GM12873 (cell line): ENCODE measurements around the gene ZBTB43.

Experiments
- TF ChIP-seq, protein P1 (sequence below): IDR thresholded peaks from 2 replicates; pipeline ENCODE4 v1.5.1; 2012; ENCODE audit warnings: low read depth, mild to moderate bottlenecking, moderate library complexity, low read length, control low read depth; ENCODE audit not compliant: insufficient read depth; ENCODE audit errors: missing control alignments

Gene ZBTB43

GRCh38 chr9:126844085-126844484 lies 39.2 kb downstream of the ZBTB43 start:
- TF ChIP-seq, protein P1, sequence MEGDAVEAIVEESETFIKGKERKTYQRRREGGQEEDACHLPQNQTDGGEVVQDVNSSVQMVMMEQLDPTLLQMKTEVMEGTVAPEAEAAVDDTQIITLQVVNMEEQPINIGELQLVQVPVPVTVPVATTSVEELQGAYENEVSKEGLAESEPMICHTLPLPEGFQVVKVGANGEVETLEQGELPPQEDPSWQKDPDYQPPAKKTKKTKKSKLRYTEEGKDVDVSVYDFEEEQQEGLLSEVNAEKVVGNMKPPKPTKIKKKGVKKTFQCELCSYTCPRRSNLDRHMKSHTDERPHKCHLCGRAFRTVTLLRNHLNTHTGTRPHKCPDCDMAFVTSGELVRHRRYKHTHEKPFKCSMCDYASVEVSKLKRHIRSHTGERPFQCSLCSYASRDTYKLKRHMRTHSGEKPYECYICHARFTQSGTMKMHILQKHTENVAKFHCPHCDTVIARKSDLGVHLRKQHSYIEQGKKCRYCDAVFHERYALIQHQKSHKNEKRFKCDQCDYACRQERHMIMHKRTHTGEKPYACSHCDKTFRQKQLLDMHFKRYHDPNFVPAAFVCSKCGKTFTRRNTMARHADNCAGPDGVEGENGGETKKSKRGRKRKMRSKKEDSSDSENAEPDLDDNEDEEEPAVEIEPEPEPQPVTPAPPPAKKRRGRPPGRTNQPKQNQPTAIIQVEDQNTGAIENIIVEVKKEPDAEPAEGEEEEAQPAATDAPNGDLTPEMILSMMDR = no peak

GRCh38 chr9:126847051-126847450 lies 42.2 kb downstream of the ZBTB43 start:
- TF ChIP-seq, protein P1 = no peak

DNA sequence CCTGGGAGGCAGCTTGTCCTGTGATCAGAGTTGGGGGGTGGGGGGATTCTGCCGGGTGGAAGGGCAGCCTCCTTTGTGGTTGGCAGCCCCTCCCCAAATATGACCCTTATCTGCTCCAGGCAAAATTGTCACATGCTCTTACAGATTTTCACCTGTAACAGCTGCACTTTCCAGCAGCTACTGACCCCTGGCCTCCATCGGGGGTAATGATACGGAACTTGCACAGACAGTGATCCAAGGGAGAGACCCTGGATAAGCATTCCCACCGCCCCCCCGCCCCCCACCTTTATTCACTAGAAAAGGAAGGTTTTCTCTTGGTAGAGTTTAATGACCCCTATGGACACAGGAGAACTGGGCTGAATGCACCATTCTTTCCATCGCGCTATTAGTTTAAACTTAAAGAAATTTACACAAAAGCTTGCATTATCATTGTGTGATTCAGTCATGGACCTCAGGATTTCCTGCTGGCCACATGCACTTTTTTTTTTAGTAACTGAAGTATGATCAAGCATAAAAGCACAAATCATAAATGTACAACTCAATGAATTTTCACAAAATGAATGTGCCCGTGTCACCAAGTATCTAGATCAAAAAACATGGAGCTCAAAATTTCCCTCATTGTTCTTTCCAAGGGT lies 44.9 kb downstream of the ZBTB43 start:
- TF ChIP-seq, protein P1 = no peak

- TF ChIP-seq, protein P1 = no peak
Measured at GRCh38 chr9:126851286-126851880, 46.5 kb downstream of the ZBTB43 start.

- TF ChIP-seq, protein P1 = no peak
Measured at GRCh38 chr9:126852086-126852688, 47.3 kb downstream of the ZBTB43 start.

GRCh38 chr9:126853667-126854066 lies 48.8 kb downstream of the ZBTB43 start:
- TF ChIP-seq, protein P1 = no peak

DNA sequence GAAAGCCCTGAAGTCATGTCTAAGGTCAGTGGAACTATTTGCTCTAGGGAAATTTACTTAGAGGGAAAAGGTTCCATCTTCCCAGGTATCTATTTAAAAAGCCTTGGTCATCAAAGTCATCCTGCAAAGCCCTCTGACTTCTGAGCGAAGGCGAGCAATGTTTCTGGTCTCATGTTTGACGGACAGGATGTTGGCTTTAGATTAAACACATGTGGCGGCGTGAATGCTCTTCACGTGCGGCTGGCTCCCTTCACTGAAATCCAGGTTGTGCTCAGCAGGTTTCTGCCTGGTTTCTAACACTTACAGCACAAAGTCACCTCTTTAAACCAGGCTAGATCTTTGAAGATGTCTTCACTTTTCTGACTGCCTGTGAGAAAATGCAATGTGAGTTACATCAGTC lies 49.9 kb downstream of the ZBTB43 start:
- TF ChIP-seq, protein P1 = no peak
